Stimulated activated CD4-positive, alpha-beta T cell treated with anti-CD3 and anti-CD28 coated beads, Interleukin-4, amount 100 ng/mL, for 24 hours (primary cell): Measurements from ENCODE around the gene PROCR.
"Not testable (repeated sequence)": the region's sequence is repeated elsewhere in the genome, so short reads cannot be mapped to it uniquely, and the experiment has no call there.

ENCODE experiments used
- DNase-seq: peaks from one replicate; pipeline ENCODE4 v3.0.0-alpha.2; 2020

The PROCR gene

GRCh38 chr20:35196313-35196712, 24.4 kb downstream of the PROCR start:
- no peak for DNase-seq

- no peak for DNase-seq
These were observed 27.9 kb downstream of the PROCR start for GRCh38 chr20:35199740-35200139.

GRCh38 chr20:35200267-35200666, 28.4 kb downstream of the PROCR start:
- DNase-seq: no peak

- DNase-seq: not testable (repeated sequence)
These were observed 29.6 kb downstream of the PROCR start for GRCh38 chr20:35201467-35201866.

GRCh38 chr20:35206802-35207201, 34.9 kb downstream of the PROCR start:
- no peak for DNase-seq

- peak; percentile 82 for DNase-seq
These were observed 36.2 kb downstream of the PROCR start for GRCh38 chr20:35207950-35208611.

GRCh38 chr20:35215066-35215956, 43.4 kb downstream of the PROCR start:
- no peak for DNase-seq

GRCh38 chr20:35216541-35216940, 44.7 kb downstream of the PROCR start:
- DNase-seq: no peak

GRCh38 chr20:35223941-35224340, 52.1 kb downstream of the PROCR start:
- DNase-seq: no peak

GRCh38 chr20:35224536-35224935, 52.7 kb downstream of the PROCR start:
- no peak for DNase-seq

- DNase-seq: no peak
These were observed 53.6 kb downstream of the PROCR start for GRCh38 chr20:35225319-35226125.

GRCh38 chr20:35226126-35226883, 54.4 kb downstream of the PROCR start, which contains the start of gene MMP24:
MMP24 (plus strand) TSS chr20:35226690; CDS start chr20:35226739, 49 bp downstream.
- DNase-seq: no peak
